Measurements from ENCODE around the gene SRF.
"Not testable (repeated sequence)": the region's sequence is repeated elsewhere in the genome, so short reads cannot be mapped to it uniquely, and the experiment has no call there.

SRF gene

DNA sequence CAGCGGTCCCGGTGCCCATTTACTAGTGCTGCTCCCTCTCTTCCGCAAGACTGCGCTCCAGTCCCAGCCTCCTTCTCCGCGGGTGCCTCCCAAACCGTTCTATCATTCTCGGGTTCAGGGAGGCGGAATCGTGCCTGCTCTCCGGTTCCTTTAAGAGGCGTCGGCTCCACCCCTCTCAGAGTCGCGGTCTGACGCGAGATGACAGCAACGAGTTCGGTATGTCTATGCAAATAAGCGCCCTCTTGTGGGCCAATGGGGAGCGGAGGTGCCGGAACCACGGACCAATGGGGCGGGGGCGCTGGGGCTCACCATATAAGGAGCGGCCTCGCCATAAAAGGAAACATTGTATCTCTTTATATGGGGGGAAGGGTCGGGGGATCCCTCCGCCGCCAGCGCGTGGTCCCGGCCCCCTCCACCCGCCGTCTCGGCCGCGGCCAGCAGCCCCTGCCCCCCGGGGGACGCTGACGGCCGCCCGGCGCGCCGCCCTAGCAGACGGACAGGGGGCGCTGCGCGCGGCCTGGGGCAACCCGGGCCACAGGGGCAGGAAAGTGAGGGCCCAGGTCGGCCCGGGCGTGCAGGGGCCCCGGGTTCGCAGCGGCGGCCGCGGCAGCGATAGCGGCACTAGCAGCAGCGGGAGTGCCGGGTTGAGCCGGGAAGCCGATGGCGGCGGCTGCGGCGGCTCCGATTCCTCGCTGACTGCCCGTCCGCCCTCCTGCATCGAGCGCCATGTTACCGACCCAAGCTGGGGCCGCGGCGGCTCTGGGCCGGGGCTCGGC lies at the start of gene SRF:
SRF (plus strand) TSS at position 339 of the 776 bp plus-strand sequence; CDS start at position 727, 388 bp downstream.
- peak; percentile 99 for DNase-seq

DNA sequence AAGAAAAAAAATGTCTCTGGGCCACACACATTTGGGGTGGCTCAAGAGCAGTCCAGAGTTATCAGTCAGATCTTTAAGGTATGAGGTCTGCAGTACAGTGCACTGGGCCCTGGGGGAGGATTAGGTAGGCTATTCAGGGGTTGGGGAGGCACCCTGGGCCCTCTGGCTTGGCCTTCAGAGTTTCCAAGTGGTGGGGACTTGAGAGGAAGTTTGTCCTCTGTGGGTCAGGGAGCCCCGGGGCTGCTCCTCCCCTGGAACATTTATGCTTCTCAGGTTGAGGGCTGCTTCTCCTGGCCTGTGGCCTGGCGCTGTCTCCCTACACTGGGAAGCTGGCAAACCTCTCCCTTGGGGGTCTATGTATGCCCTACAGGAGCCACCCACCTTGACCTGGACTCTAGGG lies 48.9 kb upstream of the SRF start:
- DNase-seq: no peak

DNA sequence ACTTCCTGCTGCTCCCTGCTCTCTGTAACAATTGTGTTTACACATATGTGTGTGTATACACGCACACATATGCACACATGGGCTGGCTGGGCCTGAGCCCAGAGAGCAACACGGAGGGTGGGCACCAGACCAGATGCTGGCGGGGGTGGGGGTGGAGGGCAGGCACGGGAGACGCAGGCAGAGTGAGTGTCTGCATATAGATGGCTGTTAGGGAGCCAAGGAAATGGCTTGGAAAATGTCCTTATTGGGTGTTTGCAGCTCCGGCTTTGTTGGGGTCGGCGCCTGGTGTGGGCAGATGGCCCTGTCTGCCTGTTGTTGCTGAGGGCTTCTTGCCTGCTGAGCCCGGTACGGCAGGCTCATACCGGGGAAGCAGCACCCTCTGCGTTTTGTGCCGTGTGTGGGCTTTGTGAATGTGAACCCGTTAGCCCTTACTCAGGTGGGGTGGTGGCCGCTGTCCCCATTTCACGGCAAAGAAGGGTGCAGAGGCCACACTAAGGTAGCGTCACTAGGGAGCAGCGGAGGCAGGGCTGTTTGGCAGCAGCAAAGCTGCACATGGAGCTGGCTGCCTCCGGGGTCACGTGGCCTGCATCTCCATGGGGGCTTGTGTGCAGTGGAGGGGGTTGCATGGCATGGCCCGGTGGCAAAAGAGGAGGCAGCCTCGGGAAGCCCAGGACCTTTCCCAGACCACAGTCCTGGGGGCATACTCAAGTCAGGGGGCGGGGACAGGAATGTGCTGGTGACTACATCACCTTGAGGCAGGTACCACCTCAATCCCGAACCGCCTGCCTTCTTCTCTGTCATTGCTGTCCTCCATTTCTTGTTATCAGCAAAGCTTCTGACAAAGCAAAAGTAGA lies 47.4 kb upstream of the SRF start:
- DNase-seq: no peak

DNA sequence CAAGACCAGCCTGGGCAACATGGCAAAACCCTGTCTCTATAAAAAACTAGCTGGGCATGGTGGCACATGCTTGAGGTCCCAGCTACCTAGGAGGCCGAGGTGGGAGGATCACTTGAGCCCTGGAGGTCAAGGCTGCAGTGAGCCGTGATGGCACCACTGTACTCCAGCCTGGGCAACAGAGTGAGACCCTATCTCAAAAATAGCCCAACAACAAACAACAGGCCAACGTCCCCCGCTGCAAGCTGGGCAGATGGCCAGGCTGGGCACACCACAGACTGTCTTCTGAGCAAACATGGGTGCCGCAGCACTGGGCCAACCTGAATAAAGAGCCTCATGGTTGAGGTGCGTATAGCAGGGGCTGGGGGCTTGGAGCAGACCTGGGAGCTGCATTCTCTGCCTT lies 46.6 kb upstream of the SRF start:
- DNase-seq: no peak

DNA sequence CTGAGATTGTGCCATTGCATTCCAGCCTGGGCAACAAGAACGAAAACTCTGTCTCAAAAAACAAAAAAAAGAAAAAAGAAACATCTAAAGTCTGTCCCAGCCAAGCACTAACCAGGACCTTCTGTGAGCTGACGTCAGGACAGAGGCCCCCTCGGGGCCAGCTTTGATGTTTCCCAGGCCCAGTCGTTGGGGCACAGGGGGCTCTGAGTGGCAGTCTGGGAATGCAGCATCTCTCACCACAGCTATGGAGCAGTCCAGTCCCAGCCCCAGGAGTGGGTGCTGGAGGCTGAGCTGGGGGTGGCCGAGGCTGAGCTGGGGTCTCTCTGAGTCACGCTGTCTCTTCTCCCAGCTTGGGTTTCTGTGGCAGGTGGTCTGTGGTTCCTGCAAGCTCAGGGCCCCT lies 46.0 kb upstream of the SRF start:
- no peak for DNase-seq

DNA sequence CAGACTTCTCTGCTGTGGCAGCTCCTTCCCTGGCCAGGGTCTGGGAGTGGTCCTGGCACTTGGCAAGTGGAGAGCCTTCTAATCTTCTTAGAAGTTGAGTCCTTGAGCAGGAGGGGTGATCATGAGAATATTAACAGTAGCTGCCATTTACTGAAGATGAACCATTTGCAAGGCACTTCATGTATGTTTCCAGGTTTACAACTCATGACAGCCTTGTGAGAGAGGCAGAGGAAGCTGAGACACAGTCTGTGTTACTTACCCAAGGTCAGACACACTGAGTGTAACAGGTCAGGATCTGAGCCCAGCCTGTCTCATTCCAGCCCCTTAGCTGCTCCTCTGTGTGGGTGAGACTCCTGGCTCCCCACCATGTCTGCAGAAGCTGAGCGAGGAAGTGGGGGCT lies 45.5 kb upstream of the SRF start:
- DNase-seq: no peak

DNA sequence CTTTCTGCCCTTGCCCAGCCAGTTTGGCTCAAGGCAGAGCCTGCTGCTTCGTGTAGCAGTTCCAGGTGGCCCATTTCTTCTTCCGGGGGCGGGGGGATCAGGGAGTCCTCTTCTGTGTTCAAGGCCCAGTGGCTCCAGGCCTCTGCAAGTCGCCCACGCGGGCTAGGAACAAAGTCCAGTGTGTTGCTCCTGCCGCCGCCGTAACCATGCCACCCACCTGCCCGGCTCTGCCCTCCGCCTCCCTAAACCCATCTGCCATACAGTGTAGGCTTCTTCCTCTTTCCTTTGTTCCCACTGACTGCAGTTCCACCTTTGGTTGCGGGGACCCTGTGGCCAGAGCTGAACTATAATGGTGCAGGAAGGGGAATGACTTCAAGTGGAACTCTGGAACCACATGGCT lies 43.9 kb upstream of the SRF start:
- DNase-seq: no peak

DNA sequence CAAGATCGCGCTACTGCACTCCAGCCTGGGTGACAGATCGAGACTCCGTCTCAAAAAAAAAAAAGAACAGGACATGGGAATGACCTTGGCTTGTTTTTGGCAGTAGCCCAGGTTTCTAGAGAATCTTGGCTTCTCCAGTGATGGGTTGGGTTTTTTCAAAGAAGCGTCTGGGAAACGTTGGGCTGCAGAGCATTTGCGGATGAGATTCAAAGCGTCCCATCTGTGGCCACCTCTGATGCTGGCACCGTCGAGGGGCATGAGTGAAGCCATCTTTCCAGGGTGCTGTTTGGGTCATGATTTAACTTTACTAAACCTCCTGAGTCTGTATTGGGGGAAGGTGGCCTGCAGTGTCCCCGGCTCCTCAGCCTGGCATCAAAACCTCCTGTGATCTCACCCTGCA lies 43.2 kb upstream of the SRF start:
- no peak for DNase-seq

DNA sequence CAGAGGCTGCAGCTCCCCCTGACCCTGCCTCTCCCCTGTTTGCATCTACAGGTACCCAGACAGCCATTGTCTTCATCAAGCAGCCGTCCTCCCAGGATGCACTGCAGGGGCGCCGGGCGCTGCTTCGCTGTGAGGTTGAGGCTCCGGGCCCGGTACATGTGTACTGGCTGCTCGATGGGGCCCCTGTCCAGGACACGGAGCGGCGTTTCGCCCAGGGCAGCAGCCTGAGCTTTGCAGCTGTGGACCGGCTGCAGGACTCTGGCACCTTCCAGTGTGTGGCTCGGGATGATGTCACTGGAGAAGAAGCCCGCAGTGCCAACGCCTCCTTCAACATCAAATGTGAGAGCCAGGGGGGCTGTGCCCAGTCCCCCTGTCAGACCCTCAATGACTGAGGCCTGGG lies 42.1 kb upstream of the SRF start:
- DNase-seq: no peak

DNA sequence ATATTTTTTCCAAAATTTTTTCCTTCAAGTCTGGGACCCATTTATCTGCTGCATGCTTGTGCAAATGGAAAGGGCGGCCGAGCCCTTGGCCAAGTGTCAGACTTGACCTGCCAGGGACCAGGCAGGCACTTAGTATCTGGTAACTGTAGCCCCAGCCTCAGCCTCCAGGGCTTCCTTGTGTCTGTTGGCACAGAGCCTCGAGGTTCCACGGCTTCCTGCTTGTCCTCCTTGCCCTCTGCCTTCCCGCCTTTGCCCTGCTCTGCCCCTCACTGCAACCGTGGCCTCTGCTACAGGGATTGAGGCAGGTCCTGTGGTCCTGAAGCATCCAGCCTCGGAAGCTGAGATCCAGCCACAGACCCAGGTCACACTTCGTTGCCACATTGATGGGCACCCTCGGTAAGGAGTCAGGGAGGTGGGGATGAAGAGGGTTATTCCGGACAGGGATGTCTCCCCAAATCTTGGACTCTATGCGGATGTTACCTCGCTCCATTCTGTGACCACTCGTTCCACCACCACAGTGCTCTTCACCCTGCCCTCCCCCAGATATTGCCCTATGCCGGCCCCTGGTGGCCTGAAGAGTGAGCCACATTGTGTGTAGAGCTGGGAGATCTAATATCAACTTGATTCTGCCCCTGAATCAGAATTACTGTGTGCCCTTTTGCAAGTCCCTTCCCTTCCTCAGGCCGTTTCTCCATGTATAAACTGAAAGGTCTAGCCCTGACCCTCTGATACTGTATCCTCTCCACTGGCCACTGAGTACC lies 41.5 kb upstream of the SRF start:
- peak; percentile 32 for DNase-seq

DNA sequence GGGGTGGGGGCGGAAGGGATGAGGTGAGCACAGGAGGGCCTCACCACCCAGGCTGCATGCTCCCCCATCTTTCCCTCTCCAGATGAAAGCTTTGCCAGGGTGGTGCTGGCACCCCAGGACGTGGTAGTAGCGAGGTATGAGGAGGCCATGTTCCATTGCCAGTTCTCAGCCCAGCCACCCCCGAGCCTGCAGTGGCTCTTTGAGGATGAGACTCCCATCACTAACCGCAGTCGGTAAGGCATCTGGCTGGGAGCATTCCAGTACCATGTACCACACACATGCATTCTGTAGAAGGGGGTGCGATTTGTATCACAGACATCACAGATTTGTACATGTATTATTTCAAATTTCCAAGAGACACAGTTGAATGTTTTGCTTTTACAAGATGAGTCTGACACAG lies 40.6 kb upstream of the SRF start:
- no peak for DNase-seq

DNA sequence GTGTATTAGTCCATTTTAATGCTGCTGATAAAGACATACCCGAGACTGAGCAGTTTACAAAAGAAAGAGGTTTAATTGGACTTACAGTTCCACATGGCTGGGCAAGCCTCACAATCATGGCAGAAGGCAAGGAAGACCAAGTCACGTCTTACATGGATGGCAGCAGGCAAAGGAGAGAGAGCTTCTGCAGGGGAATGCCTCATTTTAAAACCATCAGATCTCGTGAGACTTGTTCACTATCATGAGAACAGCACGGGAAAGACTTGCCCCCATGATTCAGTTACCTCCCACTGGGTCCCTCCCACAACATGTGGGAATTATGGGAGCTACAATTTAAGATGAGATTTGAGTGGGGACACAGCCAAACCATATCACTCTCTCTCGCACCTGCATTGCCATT lies 39.7 kb upstream of the SRF start:
- DNase-seq: not testable (repeated sequence)

DNA sequence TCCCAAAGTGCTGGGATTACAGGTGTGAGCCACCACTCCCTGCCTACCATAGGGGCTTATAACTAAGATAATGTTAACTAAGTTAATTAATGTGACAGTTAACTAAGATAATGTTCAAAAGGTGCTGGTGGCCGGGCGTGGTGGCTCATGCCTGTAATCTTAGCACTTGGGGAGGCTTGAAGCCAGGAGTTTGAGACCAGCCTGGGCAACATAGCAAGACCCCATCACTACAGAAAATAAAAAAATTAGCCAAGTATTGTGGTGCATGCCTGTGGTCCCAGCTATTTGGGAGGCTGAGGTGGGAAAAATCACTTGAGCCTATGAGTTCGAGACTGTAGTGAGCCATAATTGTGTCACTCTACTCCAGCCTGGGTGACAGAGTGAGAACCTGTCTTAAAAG lies 32.8 kb upstream of the SRF start:
- no peak for DNase-seq

DNA sequence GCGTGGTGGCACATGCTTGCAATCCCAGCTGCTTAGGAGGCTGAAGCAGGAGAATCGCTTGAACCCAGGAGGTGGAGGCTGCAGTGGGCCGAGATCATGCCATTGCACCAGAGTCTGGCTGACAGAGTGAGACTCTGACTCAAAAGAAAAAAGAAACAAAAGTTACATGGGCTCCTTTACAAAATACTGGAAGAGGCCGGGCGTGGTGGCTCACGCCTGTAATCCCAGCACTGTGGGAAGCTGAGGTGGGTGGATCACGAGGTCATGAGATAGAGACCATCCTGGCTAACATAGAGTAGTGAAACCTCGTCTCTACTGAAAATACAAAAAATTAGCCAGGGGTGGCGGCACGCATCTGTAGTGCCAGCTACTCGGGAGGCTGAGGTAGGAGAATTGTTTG lies 31.1 kb upstream of the SRF start:
- DNase-seq: not testable (repeated sequence)

DNA sequence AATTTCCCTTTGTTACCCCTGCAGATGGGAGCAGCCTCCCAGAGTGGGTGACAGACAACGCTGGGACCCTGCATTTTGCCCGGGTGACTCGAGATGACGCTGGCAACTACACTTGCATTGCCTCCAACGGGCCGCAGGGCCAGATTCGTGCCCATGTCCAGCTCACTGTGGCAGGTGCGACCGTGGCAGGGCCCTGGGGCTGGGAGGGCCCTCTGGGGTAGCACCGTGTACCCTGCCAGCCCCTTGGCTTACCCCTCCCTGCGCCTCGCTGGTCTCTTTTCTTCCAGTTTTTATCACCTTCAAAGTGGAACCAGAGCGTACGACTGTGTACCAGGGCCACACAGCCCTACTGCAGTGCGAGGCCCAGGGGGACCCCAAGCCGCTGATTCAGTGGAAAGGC lies 29.4 kb upstream of the SRF start:
- DNase-seq: no peak

DNA sequence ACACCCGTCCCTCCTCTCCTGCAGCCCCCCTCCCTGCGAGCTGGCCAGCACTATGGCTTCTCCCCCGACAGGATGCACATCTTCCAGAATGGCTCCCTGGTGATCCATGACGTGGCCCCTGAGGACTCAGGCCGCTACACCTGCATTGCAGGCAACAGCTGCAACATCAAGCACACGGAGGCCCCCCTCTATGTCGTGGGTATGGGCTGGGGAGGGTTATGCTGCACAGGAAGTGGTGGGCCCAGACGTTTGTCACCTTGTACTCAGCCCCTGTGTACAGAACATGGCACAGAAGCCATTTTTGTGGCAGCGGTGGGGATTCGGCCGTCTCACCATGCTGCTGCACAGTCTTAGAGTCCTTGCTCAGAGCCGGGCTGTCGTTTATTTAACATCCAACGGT lies 29.0 kb upstream of the SRF start:
- DNase-seq: no peak

DNA sequence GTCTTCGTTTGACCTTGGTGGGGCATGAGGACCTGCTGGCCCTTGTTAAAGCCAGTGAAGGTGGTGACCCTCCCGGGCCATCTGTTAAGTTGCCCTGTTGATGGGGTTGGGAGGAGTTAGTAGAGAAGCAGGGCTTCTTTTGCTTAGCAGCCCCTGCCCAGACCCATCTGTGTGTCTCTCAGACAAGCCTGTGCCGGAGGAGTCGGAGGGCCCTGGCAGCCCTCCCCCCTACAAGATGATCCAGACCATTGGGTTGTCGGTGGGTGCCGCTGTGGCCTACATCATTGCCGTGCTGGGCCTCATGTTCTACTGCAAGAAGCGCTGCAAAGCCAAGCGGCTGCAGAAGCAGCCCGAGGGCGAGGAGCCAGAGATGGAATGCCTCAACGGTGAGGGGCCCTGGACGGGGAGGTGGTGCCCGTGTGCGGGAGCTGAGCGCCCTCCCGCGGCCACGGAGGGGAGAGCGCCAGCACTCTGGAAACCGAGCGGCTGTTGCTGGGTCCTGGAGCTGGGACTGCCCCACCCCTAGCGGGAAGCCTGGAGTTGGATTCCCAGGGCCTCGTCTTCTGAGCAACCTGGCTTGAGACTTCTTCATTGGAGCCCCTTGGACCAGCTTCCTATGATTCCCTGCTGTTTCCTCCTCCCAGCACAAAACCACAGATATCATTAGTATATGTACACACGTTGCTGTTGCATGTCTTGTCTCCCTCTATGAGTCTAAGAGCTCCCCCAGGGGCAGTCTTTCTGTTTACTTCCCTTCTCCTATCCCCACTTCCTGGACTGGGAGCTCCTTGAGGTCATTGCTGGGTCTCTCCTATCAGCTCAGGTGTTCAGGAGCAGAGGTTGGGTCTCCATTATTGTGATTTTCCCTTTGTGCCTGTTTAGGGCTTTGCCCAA lies 27.6 kb upstream of the SRF start:
- peak; percentile 47 for DNase-seq

DNA sequence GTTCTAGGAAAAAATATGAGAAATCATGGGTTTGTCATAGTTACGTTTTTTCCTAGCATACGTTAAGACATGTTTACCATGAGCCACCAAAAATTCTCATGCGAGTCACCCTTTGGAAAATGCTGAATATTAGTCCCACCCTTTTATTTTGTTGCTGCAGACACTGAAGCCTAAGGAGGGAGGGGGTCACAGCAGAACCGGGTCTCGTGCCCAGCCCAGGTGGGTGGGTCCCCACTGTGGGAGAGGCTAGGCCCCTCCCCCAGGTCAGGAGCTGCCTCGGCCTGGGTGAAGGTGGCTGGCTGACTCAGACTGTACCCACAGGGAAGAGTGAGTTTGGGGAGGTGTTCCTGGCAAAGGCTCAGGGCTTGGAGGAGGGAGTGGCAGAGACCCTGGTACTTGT lies 26.2 kb upstream of the SRF start:
- DNase-seq: no peak

DNA sequence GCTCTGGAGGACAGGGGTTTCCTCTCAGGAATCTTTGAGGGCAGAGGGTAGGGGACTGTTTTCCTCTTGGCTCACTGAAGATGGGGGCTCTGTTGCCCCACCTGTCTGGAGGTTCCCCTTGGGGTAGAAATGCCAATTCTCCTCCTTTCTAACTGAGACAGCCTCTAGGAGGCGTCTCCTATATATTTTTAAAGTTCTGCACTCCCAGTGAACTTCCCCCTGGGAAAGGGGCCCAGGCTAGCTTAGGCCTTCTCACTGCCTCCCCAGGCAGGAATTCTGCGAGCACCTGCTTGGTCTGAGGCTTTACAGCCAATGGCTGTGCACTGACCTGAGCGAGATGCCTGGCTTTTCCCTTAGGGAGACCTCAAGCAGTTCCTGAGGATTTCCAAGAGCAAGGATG lies 24.8 kb upstream of the SRF start:
- no peak for DNase-seq

DNA sequence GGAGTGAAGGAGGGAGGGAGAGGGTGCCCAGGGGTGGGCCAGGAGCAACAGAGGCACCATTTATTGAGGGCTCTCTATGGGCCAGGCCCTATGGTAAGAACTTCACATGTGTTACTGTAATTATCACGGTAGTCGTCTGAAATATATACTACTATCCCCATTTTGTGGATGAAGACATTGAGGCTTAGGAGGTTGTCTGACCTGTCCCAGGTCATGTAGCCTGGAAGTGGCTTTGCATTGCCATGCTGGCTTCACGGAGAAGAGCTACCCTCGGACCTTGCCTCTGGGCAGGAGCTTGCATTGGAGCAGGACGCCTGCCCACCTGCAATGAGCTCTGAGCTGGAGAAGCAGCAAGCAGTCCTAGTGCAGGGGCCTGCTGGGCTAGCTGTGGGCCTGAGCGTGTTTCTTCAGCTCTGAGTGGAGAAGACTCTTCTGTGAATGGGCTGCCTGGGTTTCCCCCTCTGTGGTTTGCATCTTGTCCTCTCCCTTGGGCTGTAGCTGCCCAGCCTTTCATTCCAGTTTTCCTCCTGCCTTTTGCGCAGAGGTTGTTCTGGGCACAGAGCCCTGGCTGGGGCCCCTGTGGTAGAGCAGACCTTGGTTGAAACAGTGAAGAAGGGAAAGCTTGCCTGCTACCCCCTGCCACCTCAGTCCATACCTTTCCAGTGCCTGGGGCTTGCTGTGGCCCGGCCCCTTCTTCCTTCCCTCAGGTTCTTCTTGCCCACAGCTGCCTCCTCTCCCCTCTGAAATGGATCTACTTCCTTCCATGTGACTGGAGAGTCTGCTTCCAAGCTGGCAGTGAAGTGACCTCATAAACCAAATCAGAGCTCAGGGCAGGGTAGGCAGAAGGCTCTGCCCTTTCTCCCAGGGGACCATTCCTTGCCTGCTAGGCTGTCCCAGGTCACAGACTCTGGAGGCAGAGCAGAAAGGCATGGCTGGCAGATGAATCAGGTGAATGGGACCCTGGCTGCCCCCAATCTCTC lies 24.1 kb upstream of the SRF start:
- DNase-seq: no peak
